ENCODE measurements around the gene SFRP4. TPM values are rescaled to one million over a fixed set of nuclear protein-coding genes. Genes with fewer than 3 reads are reported as not detected.

SFRP4 gene
- total RNA-seq, 1 experiment from 2014 or later = not detected

- peaks cover 16% of the 10 kb centered on the region for H3K4me1 ChIP-seq (ENCODE audit: insufficient read depth, low read length)
- no peaks in the 10 kb centered on the region for H3K9me2 ChIP-seq (replicated peaks; ENCODE audit: low read length)
- H3K4me3 ChIP-seq (ENCODE audit: low read length) = no peak overlapping the region
- TF ChIP-seq EZH2 (IDR thresholded peaks at IDR 0.05; ENCODE audit: low read length, unreplicated experiment) = no peak
- H2AFZ ChIP-seq (ENCODE audit: low read length) = no peak overlapping the region
- H3K9me3 ChIP-seq (ENCODE audit: low read length) = no peaks in the 10 kb centered on the region; the same call in 1 of the 2 replicates
- peaks cover 62% of the 10 kb centered on the region for H3K79me2 ChIP-seq (ENCODE audit: low read length)
- 0 out of 2 replicates have a peak, but pooled peaks cover 6% of the 10 kb centered on the region for H4K20me1 ChIP-seq (ENCODE audit: low read length)
- ChIA-PET CTCF (no interaction called here), POLR2A (ENCODE audit: unreplicated experiment) (no interaction called here)
- H3K27me3 ChIP-seq (ENCODE audit: low read length) = no peaks in the 10 kb centered on the region
- DNase-seq (no peak), ATAC-seq (no peak)
- H3K4me2 ChIP-seq (ENCODE audit: low read length) = no peak overlapping the region
- H3K9ac ChIP-seq (ENCODE audit: low read length) = no peak overlapping the region
- H3K27ac ChIP-seq (ENCODE audit: low read length) = no peak overlapping the region
- peaks cover 7% of the 10 kb centered on the region; the same call in 1 of the 2 replicates for H3K36me3 ChIP-seq (ENCODE audit: low read depth, low read length)
- no TSS peak for BruUV-seq (replicated peaks)
- no peaks in the 10 kb centered on the region for H3F3A ChIP-seq (ENCODE audit: low read length, unreplicated experiment)
- intact Hi-C loops (cut with micrococcal nuclease) = no loop called here
These were observed 11.3 kb upstream of the SFRP4 start for GRCh38 chr7:37927773-37928444.

GRCh38 chr7:37925620-37926019 is 9.0 kb upstream of the SFRP4 start:
- DNase-seq = no peak
- peaks cover 17% of the 10 kb centered on the region for H3K4me1 ChIP-seq (ENCODE audit: insufficient read depth, low read length)
- intact Hi-C loops (cut with micrococcal nuclease) = no loop called here
- ChIA-PET POLR2A (ENCODE audit: unreplicated experiment) (no interaction called here), CTCF (interaction anchor here (0.8 kb wide), 1 partner anchor 24 kb away, joined by 3 read pairs; no protein-coding TSS in a partner anchor)
- no peaks in the 10 kb centered on the region; the same call in 1 of the 2 replicates for H3K9me3 ChIP-seq (ENCODE audit: low read length)
- 0 out of 2 replicates have a peak, but pooled peaks cover 6% of the 10 kb centered on the region for H4K20me1 ChIP-seq (ENCODE audit: low read length)
- H3K27ac ChIP-seq (ENCODE audit: low read length) = no peak overlapping the region
- H3K36me3 ChIP-seq (ENCODE audit: low read depth, low read length) = peaks cover 7% of the 10 kb centered on the region; the same call in 1 of the 2 replicates
- no peak overlapping the region for H3K4me2 ChIP-seq (ENCODE audit: low read length)
- TF ChIP-seq EZH2 (IDR thresholded peaks at IDR 0.05; ENCODE audit: low read length, unreplicated experiment) (no peak), EZH2phosphoT487 (IDR thresholded peaks at IDR 0.05; ENCODE audit: borderline replicate concordance, low read length) (no peak)
- no peaks in the 10 kb centered on the region for H3K27me3 ChIP-seq (ENCODE audit: low read length)
- no peaks in the 10 kb centered on the region for H3F3A ChIP-seq (ENCODE audit: low read length, unreplicated experiment)
- no peak overlapping the region for H2AFZ ChIP-seq (ENCODE audit: low read length)
- no peak overlapping the region for H3K4me3 ChIP-seq (ENCODE audit: low read length)
- no TSS peak for BruUV-seq (replicated peaks)
- no peak overlapping the region for H3K9ac ChIP-seq (ENCODE audit: low read length)
- peaks cover 80% of the 10 kb centered on the region for H3K79me2 ChIP-seq (ENCODE audit: low read length)
- no peak for ATAC-seq
- H3K9me2 ChIP-seq (replicated peaks; ENCODE audit: low read length) = no peaks in the 10 kb centered on the region

- H3K36me3 ChIP-seq (ENCODE audit: low read depth, low read length) = peaks cover 7% of the 10 kb centered on the region; the same call in 1 of the 2 replicates
- H2AFZ ChIP-seq (ENCODE audit: low read length) = no peak overlapping the region
- H3K4me3 ChIP-seq (ENCODE audit: low read length) = no peak overlapping the region
- H3K27me3 ChIP-seq (ENCODE audit: low read length) = no peaks in the 10 kb centered on the region
- ChIA-PET POLR2A (ENCODE audit: unreplicated experiment) (no interaction called here), CTCF (no interaction called here)
- H3K27ac ChIP-seq (ENCODE audit: low read length) = no peak overlapping the region
- BruUV-seq (replicated peaks) = no TSS peak
- intact Hi-C loops (cut with micrococcal nuclease) = no loop called here
- H3F3A ChIP-seq (ENCODE audit: low read length, unreplicated experiment) = no peaks in the 10 kb centered on the region
- TF ChIP-seq CTCF (conservative IDR thresholded peaks at IDR 0.05; ENCODE audit: low read depth, low read length) (no peak), EZH2 (IDR thresholded peaks at IDR 0.05; ENCODE audit: low read length, unreplicated experiment) (no peak), EZH2phosphoT487 (IDR thresholded peaks at IDR 0.05; ENCODE audit: borderline replicate concordance, low read length) (no peak)
- no peaks in the 10 kb centered on the region for H3K9me2 ChIP-seq (replicated peaks; ENCODE audit: low read length)
- ATAC-seq = no peak
- H3K9ac ChIP-seq (ENCODE audit: low read length) = no peak overlapping the region
- H3K4me2 ChIP-seq (ENCODE audit: low read length) = no peak overlapping the region
- peaks cover 80% of the 10 kb centered on the region for H3K79me2 ChIP-seq (ENCODE audit: low read length)
- no peaks in the 10 kb centered on the region; the same call in 1 of the 2 replicates for H3K9me3 ChIP-seq (ENCODE audit: low read length)
- H3K4me1 ChIP-seq (ENCODE audit: insufficient read depth, low read length) = peaks cover 10% of the 10 kb centered on the region; the same call in 1 of the 2 replicates
- DNase-seq = no peak
- no peaks in the 10 kb centered on the region for H4K20me1 ChIP-seq (ENCODE audit: low read length)
These were observed 7.9 kb upstream of the SFRP4 start for GRCh38 chr7:37924491-37925041.

Measured in PC-3 (cell line).